Neuron (in vitro differentiated cells): ENCODE measurements around the gene AP1G2.
"Not testable (repeated sequence)": the region's sequence is repeated elsewhere in the genome, so short reads cannot be mapped to it uniquely, and the experiment has no call there.

Source experiments
- H2AFZ ChIP-seq: one replicate; pipeline ENCODE4 v1.6.1; 2013; ENCODE audit warnings: low read depth, mild to moderate bottlenecking, inconsistent platforms, low read length, moderate library complexity
- H3K27me3 ChIP-seq: one replicate; pipeline ENCODE4 v1.6.1; 2013; ENCODE audit warnings: low read length; ENCODE audit not compliant: insufficient read depth
- H3K36me3 ChIP-seq: one replicate; pipeline ENCODE4 v1.6.1; 2013; ENCODE audit warnings: low read length; ENCODE audit not compliant: insufficient read depth
- H3K4me1 ChIP-seq: one replicate; pipeline ENCODE4 v1.6.1; 2013; ENCODE audit warnings: low read length; ENCODE audit not compliant: insufficient read depth
- H3K4me3 ChIP-seq: 2 replicates; pipeline ENCODE4 v1.5.1; 2013; ENCODE audit warnings: mild to moderate bottlenecking, low read length, moderate library complexity
- H3K9me3 ChIP-seq: one replicate; pipeline ENCODE4 v1.6.1; 2013; ENCODE audit warnings: low read length

Gene AP1G2

DNA sequence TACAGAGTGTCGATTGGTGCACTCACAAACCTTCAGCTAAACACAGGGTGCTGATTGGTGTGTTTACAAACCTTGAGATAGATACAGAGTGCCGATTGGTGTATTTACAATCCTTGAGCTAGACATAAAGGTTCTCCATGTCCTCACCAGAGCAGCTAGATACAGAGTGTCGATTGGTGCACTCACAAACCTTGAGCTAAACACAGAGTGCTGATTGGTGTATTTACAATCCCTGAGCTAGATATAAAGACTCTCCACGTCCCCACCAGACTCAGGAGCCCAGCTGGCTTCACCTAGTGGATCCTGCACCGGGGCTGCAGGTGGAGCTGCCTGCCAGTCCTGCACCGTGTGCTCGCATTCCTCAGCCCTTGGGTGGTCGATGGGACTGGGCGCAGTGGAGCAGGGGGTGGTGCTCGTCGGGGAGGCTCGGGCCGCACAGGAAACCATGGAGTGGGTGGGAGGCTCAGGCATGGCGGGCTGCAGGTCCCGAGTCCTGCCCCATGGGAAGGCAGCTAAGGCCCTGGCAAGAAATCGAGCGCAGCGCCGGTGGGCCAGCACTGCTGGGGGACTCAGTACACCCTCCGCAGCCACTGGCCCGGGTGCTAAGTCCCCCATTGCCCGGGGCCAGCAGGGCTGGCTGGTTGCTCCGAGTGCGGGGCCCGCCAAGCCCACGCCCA is 17.1 kb upstream of the AP1G2 start:
- H2AFZ ChIP-seq, H3K27me3 ChIP-seq, H3K36me3 ChIP-seq, H3K9me3 ChIP-seq, H3K4me1 ChIP-seq, H3K4me3 ChIP-seq: not testable (repeated sequence)

- not testable (repeated sequence) for H2AFZ ChIP-seq, H3K4me1 ChIP-seq, H3K4me3 ChIP-seq
These were observed 16.4 kb upstream of the AP1G2 start for GRCh38 chr14:23583761-23584526.

GRCh38 chr14:23582906-23583760 is 15.5 kb upstream of the AP1G2 start:
- Histone ChIP-seq H3K36me3 (no peaks in the 10 kb centered on the region), H3K27me3 (peaks cover 9% of the 10 kb centered on the region), H2AFZ (no peak overlapping the region), H3K9me3 (no peaks in the 10 kb centered on the region), H3K4me3 (no peak overlapping the region), H3K4me1 (peaks cover 12% of the 10 kb centered on the region)

More at GRCh38 chr14:23583761-23584526, 16.4 kb upstream of the AP1G2 start:
- not testable (repeated sequence) for H3K27me3 ChIP-seq, H3K9me3 ChIP-seq, H3K36me3 ChIP-seq

DNA sequence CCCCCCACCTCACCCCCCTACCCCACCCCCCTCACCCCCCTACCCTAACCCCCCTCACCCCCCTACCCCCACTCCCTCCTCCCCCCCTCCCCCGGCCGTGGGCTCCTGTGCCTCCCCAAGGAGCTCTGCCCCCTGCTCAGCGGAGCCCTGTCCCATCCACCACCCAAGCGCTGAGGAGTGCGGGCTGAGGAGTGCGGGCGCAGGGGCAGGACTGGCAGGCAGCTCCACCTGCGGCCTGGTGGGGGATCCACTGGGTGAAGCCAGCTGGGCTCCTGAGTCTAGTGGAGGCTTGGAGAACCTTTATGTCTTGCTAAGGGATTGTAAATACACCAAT is 13.3 kb upstream of the AP1G2 start:
- no peak overlapping the region for H3K4me3 ChIP-seq
- no peak overlapping the region for H2AFZ ChIP-seq
- peaks cover 17% of the 10 kb centered on the region for H3K4me1 ChIP-seq
- H3K9me3 ChIP-seq = peaks cover 2% of the 10 kb centered on the region
- H3K36me3 ChIP-seq = no peaks in the 10 kb centered on the region
- peaks cover 27% of the 10 kb centered on the region for H3K27me3 ChIP-seq

GRCh38 chr14:23580152-23580926 is 12.7 kb upstream of the AP1G2 start:
- Histone ChIP-seq H3K9me3 (peaks cover 3% of the 10 kb centered on the region), H2AFZ (no peak overlapping the region), H3K4me1 (peaks cover 17% of the 10 kb centered on the region), H3K36me3 (no peaks in the 10 kb centered on the region), H3K27me3 (peaks cover 31% of the 10 kb centered on the region), H3K4me3 (no peak overlapping the region)

- Histone ChIP-seq H3K27me3 (peaks cover 37% of the 10 kb centered on the region), H3K36me3 (no peaks in the 10 kb centered on the region), H2AFZ (no peak overlapping the region), H3K4me1 (peaks cover 17% of the 10 kb centered on the region), H3K9me3 (peaks cover 6% of the 10 kb centered on the region), H3K4me3 (no peak overlapping the region)
These were observed 12.1 kb upstream of the AP1G2 start for GRCh38 chr14:23579739-23580138.

- peak overlapping the region; percentile 51 for H3K4me3 ChIP-seq
- H3K27me3 ChIP-seq = peaks cover 38% of the 10 kb centered on the region
- H3K9me3 ChIP-seq = peaks cover 6% of the 10 kb centered on the region
- peaks cover 17% of the 10 kb centered on the region for H3K4me1 ChIP-seq
- no peaks in the 10 kb centered on the region for H3K36me3 ChIP-seq
- peak overlapping the region; percentile 84 for H2AFZ ChIP-seq
These were observed 11.7 kb upstream of the AP1G2 start for GRCh38 chr14:23579311-23579630.

- Histone ChIP-seq H3K4me3 (peak within 1 kb of the TSS; percentile 51), H2AFZ (peak within 1 kb of the TSS; percentile 84), H3K9me3 (peaks cover 6% of the 10 kb centered on the region), H3K4me1 (peaks cover 18% of the 10 kb centered on the region), H3K27me3 (peaks cover 39% of the 10 kb centered on the region), H3K36me3 (no peaks in the 10 kb centered on the region)
These were observed 11.1 kb upstream of the AP1G2 start, which contains the start of gene JPH4 for GRCh38 chr14:23578560-23579310. Gene JPH4, minus strand, starts transcription at chr14:23578790. Its CDS starts 1,337 bp downstream, at chr14:23577453.

DNA sequence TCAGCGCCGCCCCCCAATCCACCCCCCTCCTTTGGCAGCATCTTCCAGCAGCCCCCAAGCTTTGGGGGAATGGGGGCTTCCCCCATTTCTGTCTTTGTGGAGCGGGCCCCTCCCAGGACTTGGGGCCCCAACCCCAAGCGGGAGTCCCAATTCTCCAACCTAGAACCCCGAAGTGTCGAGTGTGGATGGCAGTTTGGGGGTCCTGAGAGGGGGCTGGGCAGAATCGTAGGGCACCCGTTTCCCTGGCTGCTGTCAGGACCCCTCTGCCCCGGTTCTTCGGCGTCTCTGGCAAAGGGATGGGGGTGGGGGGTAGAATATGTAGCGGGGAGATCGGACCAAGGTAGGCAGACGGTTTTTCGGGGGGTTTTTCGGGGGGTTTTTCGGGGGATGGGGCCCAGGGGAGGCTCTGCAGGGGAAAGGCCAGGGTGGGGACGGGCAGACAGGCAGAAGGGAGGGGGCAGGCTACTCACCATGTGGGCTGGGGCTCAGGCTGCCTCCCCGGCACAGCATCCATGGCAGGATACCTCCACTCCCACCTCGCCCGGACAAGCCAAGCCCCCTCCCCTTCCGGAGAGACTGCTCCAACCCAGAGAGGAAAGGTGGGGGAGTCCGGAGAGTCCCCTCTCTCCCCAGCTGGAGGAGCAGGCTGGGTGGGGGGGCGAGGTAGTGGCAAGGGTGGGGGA is 10.3 kb upstream of the AP1G2 start:
- Histone ChIP-seq H3K27me3 (peaks cover 48% of the 10 kb centered on the region), H3K9me3 (peaks cover 6% of the 10 kb centered on the region), H3K4me1 (peaks cover 21% of the 10 kb centered on the region), H2AFZ (peak overlapping the region; percentile 84), H3K4me3 (peak overlapping the region; percentile 51), H3K36me3 (no peaks in the 10 kb centered on the region)

DNA sequence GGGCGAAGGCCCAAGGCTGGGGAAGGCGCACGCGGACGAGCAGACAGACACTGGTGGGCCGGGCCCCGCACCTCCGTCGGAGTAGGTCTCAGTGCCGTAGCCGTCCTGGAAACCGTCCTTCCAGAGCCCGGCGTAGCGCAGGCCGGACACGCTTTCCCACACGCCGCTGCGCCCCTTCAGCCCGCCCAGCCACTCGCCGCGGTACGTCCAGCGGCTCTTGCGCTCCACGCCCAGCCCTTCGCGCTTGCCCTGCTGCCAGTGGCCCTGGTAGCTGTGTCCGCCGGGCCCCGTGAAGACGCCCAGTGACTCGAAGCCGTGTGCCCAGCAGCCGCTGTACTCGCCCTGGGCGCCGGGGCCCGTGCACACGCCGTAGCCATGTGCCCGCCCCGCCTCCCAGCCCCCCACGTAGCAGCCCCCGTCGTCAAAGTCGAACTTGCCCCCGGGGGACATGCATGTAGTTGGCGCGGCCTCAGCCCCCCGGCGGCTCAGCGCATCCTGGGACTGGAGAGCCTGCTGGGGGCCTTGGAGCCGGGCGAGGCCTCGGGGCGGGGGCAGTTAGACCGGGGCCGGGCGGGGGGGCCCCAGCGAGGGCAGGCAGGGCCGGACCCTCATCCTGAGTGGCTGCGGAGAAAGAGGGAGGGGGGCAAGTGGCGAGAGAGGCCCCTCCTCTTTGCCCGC is 9.6 kb upstream of the AP1G2 start:
- H3K27me3 ChIP-seq = peaks cover 51% of the 10 kb centered on the region
- peaks cover 21% of the 10 kb centered on the region for H3K4me1 ChIP-seq
- peak overlapping the region; percentile 22 for H2AFZ ChIP-seq
- peaks cover 6% of the 10 kb centered on the region for H3K9me3 ChIP-seq
- peak overlapping the region; percentile 51 for H3K4me3 ChIP-seq
- no peaks in the 10 kb centered on the region for H3K36me3 ChIP-seq

DNA sequence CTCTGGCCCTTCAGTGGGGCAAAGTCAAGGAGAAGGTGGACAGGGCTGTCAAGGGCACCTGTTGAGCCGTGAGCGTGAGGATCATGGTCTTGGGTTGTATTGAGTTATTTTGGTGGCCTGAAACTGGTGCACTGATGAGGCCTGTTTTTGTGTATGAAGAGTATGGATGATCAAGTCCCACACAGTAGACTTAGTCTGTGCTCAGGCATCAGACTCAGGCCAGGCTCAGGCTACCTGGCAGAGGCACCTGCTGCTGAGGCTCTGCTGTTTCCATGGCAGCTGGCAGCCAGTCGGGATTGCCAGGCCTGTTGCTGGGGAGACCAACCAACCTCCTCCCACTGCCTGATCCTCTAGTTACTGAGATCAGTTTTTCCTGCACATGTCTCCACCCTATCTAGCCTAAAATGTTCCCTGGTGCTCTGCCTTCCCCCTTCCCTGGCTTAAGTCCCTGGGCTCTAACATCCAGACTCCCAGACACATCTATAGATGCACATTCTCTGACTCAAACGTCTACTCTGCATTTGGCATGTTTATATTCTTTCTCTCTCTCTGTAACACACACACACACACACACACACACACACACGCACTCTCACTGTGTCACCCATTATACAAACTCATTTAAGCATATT is 5.9 kb upstream of the AP1G2 start:
- peaks cover 13% of the 10 kb centered on the region for H3K4me1 ChIP-seq
- H3K4me3 ChIP-seq = no peak overlapping the region
- H3K36me3 ChIP-seq = no peaks in the 10 kb centered on the region
- H3K9me3 ChIP-seq = peaks cover 6% of the 10 kb centered on the region
- no peak overlapping the region for H2AFZ ChIP-seq
- peaks cover 65% of the 10 kb centered on the region for H3K27me3 ChIP-seq
